ENCODE measurements around the gene MAP3K5.

GRCh38 chr6:136608991-136609390 lies 183.3 kb downstream of the MAP3K5 start:
- TF ChIP-seq CTCF (IDR thresholded peaks at IDR 0.05) (no peak), EP300 (IDR thresholded peaks at IDR 0.05) (no peak)
